HG02840 (cell line): ENCODE data around the gene RET.

Experiments
- ATAC-seq: cut with Tn5 transposase; IDR thresholded peaks from one replicate; pipeline ENCODE4 v1.9.1; 2021; ENCODE audit warnings: mild to moderate bottlenecking, moderate library complexity, moderate number of reproducible peaks; ENCODE audit not compliant: unreplicated experiment, low FRiP score

Gene RET

GRCh38 chr10:43076876-43077420 is at the start of gene RET:
TSS of gene RET (plus strand) at chr10:43077069. CDS start at chr10:43077259, 190 bp downstream.
- no peak for ATAC-seq

- ATAC-seq: no peak
Measured at GRCh38 chr10:43027331-43027955, 49.4 kb upstream of the RET start.

- ATAC-seq: no peak
Measured at GRCh38 chr10:43028143-43028542, 48.7 kb upstream of the RET start.

- ATAC-seq: no peak
Measured at GRCh38 chr10:43029043-43029442, 47.8 kb upstream of the RET start.

GRCh38 chr10:43032613-43033012 is 44.3 kb upstream of the RET start:
- no peak for ATAC-seq

GRCh38 chr10:43035800-43036199 is 41.1 kb upstream of the RET start:
- no peak for ATAC-seq

- no peak for ATAC-seq
Measured at GRCh38 chr10:43036481-43037428, 40.1 kb upstream of the RET start.

GRCh38 chr10:43037440-43037839 is 39.4 kb upstream of the RET start:
- no peak for ATAC-seq

GRCh38 chr10:43037942-43038782 is 38.7 kb upstream of the RET start:
- no peak for ATAC-seq

- no peak for ATAC-seq
Measured at GRCh38 chr10:43038783-43039623, 37.9 kb upstream of the RET start.

- no peak for ATAC-seq
Measured at GRCh38 chr10:43039624-43040481, 37.0 kb upstream of the RET start.

GRCh38 chr10:43040482-43041256 is 36.2 kb upstream of the RET start:
- no peak for ATAC-seq

- ATAC-seq: no peak
Measured at GRCh38 chr10:43041422-43042342, 35.2 kb upstream of the RET start.

GRCh38 chr10:43042503-43043341 is 34.1 kb upstream of the RET start:
- no peak for ATAC-seq

- ATAC-seq: no peak
Measured at GRCh38 chr10:43043342-43043772, 33.5 kb upstream of the RET start.
